Measurements from ENCODE around the gene ABCA2.

The ABCA2 gene

GRCh38 chr9:137015540-137015930 lies 12.5 kb downstream of the ABCA2 start:
- H3K9me2 ChIP-seq (ENCODE audit: low read depth, low read length), result no peaks in the 10 kb centered on the region
- H4K20me1 ChIP-seq (ENCODE audit: insufficient read depth, low read length), result no peaks in the 10 kb centered on the region
- H3K27ac ChIP-seq (ENCODE audit: low read depth, low read length, poor library complexity, severe bottlenecking), result no peak overlapping the region
- H2AFZ ChIP-seq (ENCODE audit: low read length), result no peak overlapping the region
- no peak overlapping the region for H3K4me3 ChIP-seq (ENCODE audit: low read depth, low read length, poor library complexity, severe bottlenecking)
- peaks cover 3% of the 10 kb centered on the region; the same call in 1 of the 2 replicates for H3K27me3 ChIP-seq (ENCODE audit: insufficient read depth, low read length)
- no peaks in the 10 kb centered on the region for H3K36me3 ChIP-seq (ENCODE audit: insufficient read depth, low read length)
- no peak overlapping the region for H3K9ac ChIP-seq (ENCODE audit: low read length)
- TF ChIP-seq EZH2 (IDR thresholded peaks at IDR 0.05; ENCODE audit: borderline replicate concordance, low read length) (no peak), CTCF (IDR thresholded peaks at IDR 0.05; ENCODE audit: low read length) (no peak)
- H3K4me2 ChIP-seq (ENCODE audit: low read length), result no peak overlapping the region
- H3K4me1 ChIP-seq (ENCODE audit: insufficient read depth, low read length, severe bottlenecking), result no peaks in the 10 kb centered on the region
- no peaks in the 10 kb centered on the region for H3K79me2 ChIP-seq (ENCODE audit: insufficient read depth, low read length)
- no peaks in the 10 kb centered on the region for H3K9me3 ChIP-seq (ENCODE audit: low read length)
- no peaks in the 10 kb centered on the region for H3F3A ChIP-seq (ENCODE audit: insufficient read depth, low read length)

DNA sequence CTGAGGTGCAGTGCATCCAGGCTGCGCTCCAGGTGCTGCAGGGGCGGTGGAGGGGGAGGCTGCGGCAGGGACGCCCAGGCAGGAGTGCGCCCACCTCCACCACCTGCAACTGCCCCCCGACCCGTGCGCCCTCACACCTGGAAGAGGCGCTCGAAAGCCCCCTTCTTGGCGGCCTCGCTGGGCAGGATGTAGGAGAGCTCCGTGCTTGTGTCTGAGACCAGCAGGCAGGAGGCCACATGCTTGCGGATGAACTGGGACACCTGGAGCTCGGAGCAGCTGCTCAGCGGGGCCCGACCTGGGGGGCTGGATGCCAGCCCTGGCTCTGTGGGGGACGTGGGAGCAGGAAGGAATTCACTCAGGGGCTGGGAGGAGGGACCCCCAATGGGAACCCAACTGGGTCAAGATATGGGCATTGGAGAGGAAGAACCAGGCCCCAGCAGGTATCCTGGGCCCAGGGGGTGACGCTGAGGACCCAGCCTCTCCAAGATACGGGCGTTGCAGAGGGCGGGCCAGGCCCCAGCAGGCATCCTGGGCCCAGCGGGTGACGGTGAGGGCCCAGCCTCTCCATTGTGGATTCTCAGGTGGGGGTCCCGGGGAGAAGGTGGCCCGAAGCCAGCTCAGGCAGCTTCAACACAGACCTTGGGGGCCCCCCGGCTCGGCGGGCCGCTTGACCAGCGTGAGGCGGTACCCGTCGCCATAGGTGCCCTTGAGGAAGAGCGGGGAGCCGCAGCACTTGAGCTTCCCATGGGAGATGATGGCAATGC lies 13.1 kb downstream of the ABCA2 start:
- H3K9ac ChIP-seq (ENCODE audit: low read length), result no peak overlapping the region
- peaks cover 3% of the 10 kb centered on the region; the same call in 1 of the 2 replicates for H3K27me3 ChIP-seq (ENCODE audit: insufficient read depth, low read length)
- TF ChIP-seq CTCF (IDR thresholded peaks at IDR 0.05; ENCODE audit: low read length) (no peak), EZH2 (IDR thresholded peaks at IDR 0.05; ENCODE audit: borderline replicate concordance, low read length) (no peak)
- no peak overlapping the region for H2AFZ ChIP-seq (ENCODE audit: low read length)
- no peaks in the 10 kb centered on the region for H4K20me1 ChIP-seq (ENCODE audit: insufficient read depth, low read length)
- H3K9me3 ChIP-seq (ENCODE audit: low read length), result no peaks in the 10 kb centered on the region
- no peaks in the 10 kb centered on the region for H3F3A ChIP-seq (ENCODE audit: insufficient read depth, low read length)
- H3K4me1 ChIP-seq (ENCODE audit: insufficient read depth, low read length, severe bottlenecking), result no peaks in the 10 kb centered on the region
- H3K36me3 ChIP-seq (ENCODE audit: insufficient read depth, low read length), result no peaks in the 10 kb centered on the region
- no peaks in the 10 kb centered on the region for H3K9me2 ChIP-seq (ENCODE audit: low read depth, low read length)
- H3K79me2 ChIP-seq (ENCODE audit: insufficient read depth, low read length), result no peaks in the 10 kb centered on the region
- no peak overlapping the region for H3K27ac ChIP-seq (ENCODE audit: low read depth, low read length, poor library complexity, severe bottlenecking)
- H3K4me2 ChIP-seq (ENCODE audit: low read length), result no peak overlapping the region
- no peak overlapping the region for H3K4me3 ChIP-seq (ENCODE audit: low read depth, low read length, poor library complexity, severe bottlenecking)

GRCh38 chr9:137014166-137014565 lies 13.9 kb downstream of the ABCA2 start:
- Histone ChIP-seq H2AFZ (ENCODE audit: low read length) (no peak overlapping the region), H3K27me3 (ENCODE audit: insufficient read depth, low read length) (peaks cover 3% of the 10 kb centered on the region; the same call in 1 of the 2 replicates), H3K36me3 (ENCODE audit: insufficient read depth, low read length) (no peaks in the 10 kb centered on the region), H3K4me3 (ENCODE audit: low read depth, low read length, poor library complexity, severe bottlenecking) (no peak overlapping the region), H3K4me1 (ENCODE audit: insufficient read depth, low read length, severe bottlenecking) (no peaks in the 10 kb centered on the region), H3K9me2 (ENCODE audit: low read depth, low read length) (no peaks in the 10 kb centered on the region), H3K4me2 (ENCODE audit: low read length) (no peak overlapping the region), H3K9me3 (ENCODE audit: low read length) (no peaks in the 10 kb centered on the region), H3K9ac (ENCODE audit: low read length) (no peak overlapping the region), H3K27ac (ENCODE audit: low read depth, low read length, poor library complexity, severe bottlenecking) (no peak overlapping the region), H3F3A (ENCODE audit: insufficient read depth, low read length) (no peaks in the 10 kb centered on the region), H4K20me1 (ENCODE audit: insufficient read depth, low read length) (no peaks in the 10 kb centered on the region), H3K79me2 (ENCODE audit: insufficient read depth, low read length) (no peaks in the 10 kb centered on the region)
- no peak for TF ChIP-seq CTCF (IDR thresholded peaks at IDR 0.05; ENCODE audit: low read length)
- TF ChIP-seq EZH2 (IDR thresholded peaks at IDR 0.05; ENCODE audit: borderline replicate concordance, low read length), result no peak
